Gastrocnemius medialis (tissue), 4 donors: ENCODE data around the gene MED26. TPM values are rescaled to one million over a fixed set of nuclear protein-coding genes. Genes with fewer than 3 reads are reported as not detected.

Source experiments
- ATAC-seq, 2 donors: fragments of 150-250 bp; one replicate each; pipeline ENCODE4 v1.9.1; 2016
- DNase-seq, 2 donors: peaks; one replicate each; pipeline ENCODE4 v3.0.0-alpha.2; 2019
- H3K27ac ChIP-seq, 4 donors: fragments of 200-600 bp; sonication (generic); 1 replicate in 1 of 4; 2 replicates in 3 of 4; pipeline ENCODE4 v1.5.1; 2016 to 2018; ENCODE audit warnings: mild to moderate bottlenecking in 2 of 4, moderate library complexity in 1 of 4
- H3K27me3 ChIP-seq, 3 donors: fragments of 200-600 bp; sonication (generic) in 2 of 3; 1 replicate in 1 of 3; 2 replicates in 2 of 3; pipeline versions ENCODE4 v1.5.1 to v1.6.0; 2016 to 2019; ENCODE audit warnings: mild to moderate bottlenecking in 1 of 3, moderate library complexity in 1 of 3
- H3K36me3 ChIP-seq, 2 donors: fragments of 200-600 bp; sonication (generic) in 1 of 2; one replicate each; pipeline ENCODE4 v1.5.1; 2017 to 2018
- H3K4me1 ChIP-seq, 2 donors: fragments of 200-600 bp; sonication (generic) in 1 of 2; one replicate each; pipeline ENCODE4 v1.5.1; 2016 to 2017; ENCODE audit warnings: mild to moderate bottlenecking in 2 of 2
- H3K4me3 ChIP-seq, 4 donors: fragments of 200-600 bp; sonication (generic) in 3 of 4; 1 replicate in 1 of 4; 2 replicates in 3 of 4; pipeline ENCODE4 v1.5.1; 2016 to 2019; ENCODE audit warnings: mild to moderate bottlenecking in 2 of 4
- H3K9me3 ChIP-seq, 3 donors: fragments of 200-600 bp; sonication (generic) in 2 of 3; 1 replicate in 1 of 3; 2 replicates in 2 of 3; pipeline ENCODE4 v1.5.1; 2016 to 2019
- POLR2A ChIP-seq, 2 donors: fragments of 450-650 bp; IDR thresholded peaks; one replicate each; pipeline ENCODE4 v1.6.1; 2017; ENCODE audit warnings: antibody characterized with exemption in 2 of 2, mild to moderate bottlenecking in 2 of 2, moderate library complexity in 2 of 2
- in situ Hi-C, 4 donors: fragments of 200-750 bp; cut with MboI; loops; one replicate each; pipeline versions ENCODE4 v1.15.0 to v1.8.0; 2017; ENCODE audit warnings: low sequenced_read_pairs in 4 of 4
- intact Hi-C: fragments of 100-400 bp; cut with DNase I; formaldehyde crosslinking; loops from one replicate; pipeline ENCODE4 v1.15.1; 2023; ENCODE audit warnings: low total_unique reads
- total RNA-seq, 4 donors: library from RNA; depleted of rRNA; stranded (reverse); fragments of >200 nt; gene quantifications; one replicate each; pipeline versions ENCODE4 v1.1.0 to v1.2.3, GENCODE V29; 2016
- TF ChIP-seq, protein P1 (sequence below), 5 experiments: fragments of 450-650 bp in 3 of 5; fragments of 200-600 bp in 2 of 5; sonication (generic) in 2 of 5; IDR thresholded peaks in 4 of 5; conservative IDR thresholded peaks in 1 of 5; 1 replicate in 4 of 5; 2 replicates in 1 of 5; pipeline ENCODE4 v1.5.1; 2016 to 2019; ENCODE audit warnings: antibody characterized with exemption in 5 of 5, mild to moderate bottlenecking in 3 of 5, moderate library complexity in 3 of 5

Gene MED26
- total RNA-seq, 4 donors from 2014 or later, result 5.7 to 15.7 (median 9.4) TPM

GRCh38 chr19:16566161-16566560, 61.8 kb downstream of the MED26 start:
- Histone ChIP-seq H3K9me3 (no peaks in the 10 kb centered on the region), H3K4me1 (peaks cover 3 to 19% of the 10 kb centered on the region in 2 donors), H3K27me3 (no peaks in the 10 kb centered on the region), H3K36me3 (peaks cover 0 to 49% of the 10 kb centered on the region in 2 donors), H3K27ac (peak overlapping the region in 3 of 4 donors; percentile 32 to 56 (median 46)), H3K4me3 (no peak overlapping the region)
- no peak for ATAC-seq
- in situ Hi-C loops (loop anchor here in 1 of 4 donors (25.0 kb wide), 1 partner anchor 271 kb away; the partner anchor contains the start of gene SIN3B), intact Hi-C loops (no loop called here)
- TF ChIP-seq POLR2A (IDR thresholded peaks at IDR 0.05), result no peak
- TF ChIP-seq, protein P1, sequence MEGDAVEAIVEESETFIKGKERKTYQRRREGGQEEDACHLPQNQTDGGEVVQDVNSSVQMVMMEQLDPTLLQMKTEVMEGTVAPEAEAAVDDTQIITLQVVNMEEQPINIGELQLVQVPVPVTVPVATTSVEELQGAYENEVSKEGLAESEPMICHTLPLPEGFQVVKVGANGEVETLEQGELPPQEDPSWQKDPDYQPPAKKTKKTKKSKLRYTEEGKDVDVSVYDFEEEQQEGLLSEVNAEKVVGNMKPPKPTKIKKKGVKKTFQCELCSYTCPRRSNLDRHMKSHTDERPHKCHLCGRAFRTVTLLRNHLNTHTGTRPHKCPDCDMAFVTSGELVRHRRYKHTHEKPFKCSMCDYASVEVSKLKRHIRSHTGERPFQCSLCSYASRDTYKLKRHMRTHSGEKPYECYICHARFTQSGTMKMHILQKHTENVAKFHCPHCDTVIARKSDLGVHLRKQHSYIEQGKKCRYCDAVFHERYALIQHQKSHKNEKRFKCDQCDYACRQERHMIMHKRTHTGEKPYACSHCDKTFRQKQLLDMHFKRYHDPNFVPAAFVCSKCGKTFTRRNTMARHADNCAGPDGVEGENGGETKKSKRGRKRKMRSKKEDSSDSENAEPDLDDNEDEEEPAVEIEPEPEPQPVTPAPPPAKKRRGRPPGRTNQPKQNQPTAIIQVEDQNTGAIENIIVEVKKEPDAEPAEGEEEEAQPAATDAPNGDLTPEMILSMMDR (IDR thresholded peaks at IDR 0.05 in 4 of 5, conservative IDR thresholded peaks at IDR 0.05 in 1 of 5), result no peak
- no peak for DNase-seq

DNA sequence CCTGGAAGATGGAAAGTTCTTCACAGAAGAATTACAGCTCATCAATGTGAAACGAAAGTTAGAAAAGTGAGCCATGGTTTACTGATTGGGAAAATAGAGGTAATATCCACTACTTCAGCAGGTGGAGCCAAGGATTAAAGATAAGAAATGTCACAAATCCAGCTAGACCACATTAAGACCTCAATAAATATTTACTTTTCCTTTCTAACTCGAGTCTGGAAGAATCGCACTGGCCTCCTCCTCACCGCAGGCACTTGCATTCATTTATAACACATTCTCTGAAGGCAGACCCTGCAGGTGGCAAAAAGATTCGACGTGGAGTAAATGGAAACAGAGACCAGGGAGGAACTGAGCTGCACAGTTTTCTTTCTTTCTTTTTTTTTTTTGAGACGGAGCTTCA, 63.2 kb downstream of the MED26 start:
- H3K4me3 ChIP-seq, result no peak overlapping the region
- H3K27ac ChIP-seq, result no peak overlapping the region
- intact Hi-C loops (no loop called here), in situ Hi-C loops (loop anchor here in 1 of 4 donors (25.0 kb wide), 1 partner anchor 272 kb away; the partner anchor contains the start of gene SIN3B)
- H3K36me3 ChIP-seq, result peaks cover 0 to 55% of the 10 kb centered on the region in 2 donors
- DNase-seq (no peak), ATAC-seq (no peak)
- H3K9me3 ChIP-seq, result no peaks in the 10 kb centered on the region
- no peaks in the 10 kb centered on the region for H3K27me3 ChIP-seq
- TF ChIP-seq POLR2A (IDR thresholded peaks at IDR 0.05), result no peak
- TF ChIP-seq, protein P1 (IDR thresholded peaks at IDR 0.05 in 4 of 5, conservative IDR thresholded peaks at IDR 0.05 in 1 of 5), result no peak
- H3K4me1 ChIP-seq, result peaks cover 0 to 9% of the 10 kb centered on the region in 2 donors

GRCh38 chr19:16562608-16563025, 65.4 kb downstream of the MED26 start:
- Histone ChIP-seq H3K9me3 (no peaks in the 10 kb centered on the region), H3K27me3 (no peaks in the 10 kb centered on the region), H3K27ac (no peak overlapping the region), H3K4me1 (peaks cover 0 to 9% of the 10 kb centered on the region in 2 donors), H3K4me3 (no peak overlapping the region), H3K36me3 (peaks cover 0 to 61% of the 10 kb centered on the region in 2 donors)
- intact Hi-C loops (no loop called here), in situ Hi-C loops (loop anchor here in 1 of 4 donors (25.0 kb wide), 1 partner anchor 275 kb away; the partner anchor contains the start of gene SIN3B)
- DNase-seq (no peak), ATAC-seq (no peak)
- TF ChIP-seq, protein P1 (IDR thresholded peaks at IDR 0.05 in 4 of 5, conservative IDR thresholded peaks at IDR 0.05 in 1 of 5), result no peak
- TF ChIP-seq POLR2A (IDR thresholded peaks at IDR 0.05), result no peak

DNA sequence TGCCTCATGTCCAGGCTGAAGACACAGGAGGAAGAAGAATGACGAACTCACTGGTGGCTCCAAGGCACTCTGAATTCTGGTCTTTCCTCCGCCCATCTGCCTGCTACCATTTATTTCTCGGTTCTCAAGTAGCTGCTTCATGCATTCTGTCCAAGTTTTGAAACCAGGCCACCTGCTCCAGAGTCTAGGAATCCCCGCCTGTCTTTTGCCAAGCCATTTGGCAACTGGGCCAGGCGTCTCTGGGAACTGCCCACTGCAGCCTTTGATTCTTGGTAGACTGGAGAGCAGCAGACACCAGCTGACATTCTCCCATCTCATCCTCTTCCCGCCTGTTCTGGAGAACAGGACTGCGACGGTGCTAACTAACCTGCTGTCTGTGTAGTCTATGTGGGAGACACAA, 66.6 kb downstream of the MED26 start:
- peak; percentile 96 to 99 for ATAC-seq
- DNase-seq, result peak; percentile 72 to 90
- peaks cover 0 to 9% of the 10 kb centered on the region in 2 donors for H3K4me1 ChIP-seq
- no peaks in the 10 kb centered on the region for H3K27me3 ChIP-seq
- H3K27ac ChIP-seq, result peak overlapping the region; percentile 53 to 74 (median 66)
- intact Hi-C loops, result no loop called here
- H3K36me3 ChIP-seq, result peaks cover 0 to 51% of the 10 kb centered on the region in 2 donors
- in situ Hi-C loops, result loop anchor here in 1 of 4 donors (25.0 kb wide), 1 partner anchor 276 kb away; the partner anchor contains the start of gene SIN3B
- H3K4me3 ChIP-seq, result no peak overlapping the region
- no peaks in the 10 kb centered on the region for H3K9me3 ChIP-seq
- no peak for TF ChIP-seq POLR2A (IDR thresholded peaks at IDR 0.05)
- TF ChIP-seq, protein P1 (IDR thresholded peaks at IDR 0.05 in 4 of 5, conservative IDR thresholded peaks at IDR 0.05 in 1 of 5), result no peak
